Keratinocyte (primary cell): Measurements from ENCODE around the gene TBC1D19.

Experiments
- EZH2 ChIP-seq: IDR thresholded peaks from one replicate; pipeline ENCODE4 v1.6.1; 2012; ENCODE audit warnings: inconsistent platforms, mild to moderate bottlenecking, low read length, moderate library complexity
- TF ChIP-seq, protein P1 (sequence below), 3 experiments: IDR thresholded peaks in 1 of 3; conservative IDR thresholded peaks in 1 of 3; optimal IDR thresholded peaks in 1 of 3; 2 replicates in 2 of 3; 3 replicates in 1 of 3; pipeline versions ENCODE3 to v1.5.1; 2011; ENCODE audit warnings: low read length in 3 of 3, mild to moderate bottlenecking in 3 of 3, moderate library complexity in 2 of 3, control low read depth in 1 of 3, inconsistent platforms in 1 of 3; ENCODE audit not compliant: insufficient read depth in 2 of 3; ENCODE audit errors: extremely low read depth in 1 of 3

DNA sequence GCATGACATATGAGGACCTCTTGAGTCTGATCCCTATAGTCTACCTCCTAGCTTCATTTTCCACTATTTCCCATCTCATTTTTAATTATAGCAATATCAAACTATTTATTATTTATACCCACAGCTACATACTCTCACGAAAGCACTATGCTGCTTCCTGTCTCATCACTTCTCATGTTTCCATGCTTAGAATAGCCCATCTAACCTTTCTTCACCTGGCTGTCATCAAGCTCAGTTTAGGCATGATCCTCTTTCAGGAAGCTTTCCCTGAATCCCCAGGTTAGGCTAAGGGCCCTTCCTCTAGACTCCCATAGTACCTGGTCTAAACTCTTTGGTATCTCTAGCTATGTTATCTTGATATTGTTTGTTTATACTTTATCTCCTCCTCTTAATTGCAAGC lies 137.8 kb downstream of the TBC1D19 start:
- TF ChIP-seq, protein P1, sequence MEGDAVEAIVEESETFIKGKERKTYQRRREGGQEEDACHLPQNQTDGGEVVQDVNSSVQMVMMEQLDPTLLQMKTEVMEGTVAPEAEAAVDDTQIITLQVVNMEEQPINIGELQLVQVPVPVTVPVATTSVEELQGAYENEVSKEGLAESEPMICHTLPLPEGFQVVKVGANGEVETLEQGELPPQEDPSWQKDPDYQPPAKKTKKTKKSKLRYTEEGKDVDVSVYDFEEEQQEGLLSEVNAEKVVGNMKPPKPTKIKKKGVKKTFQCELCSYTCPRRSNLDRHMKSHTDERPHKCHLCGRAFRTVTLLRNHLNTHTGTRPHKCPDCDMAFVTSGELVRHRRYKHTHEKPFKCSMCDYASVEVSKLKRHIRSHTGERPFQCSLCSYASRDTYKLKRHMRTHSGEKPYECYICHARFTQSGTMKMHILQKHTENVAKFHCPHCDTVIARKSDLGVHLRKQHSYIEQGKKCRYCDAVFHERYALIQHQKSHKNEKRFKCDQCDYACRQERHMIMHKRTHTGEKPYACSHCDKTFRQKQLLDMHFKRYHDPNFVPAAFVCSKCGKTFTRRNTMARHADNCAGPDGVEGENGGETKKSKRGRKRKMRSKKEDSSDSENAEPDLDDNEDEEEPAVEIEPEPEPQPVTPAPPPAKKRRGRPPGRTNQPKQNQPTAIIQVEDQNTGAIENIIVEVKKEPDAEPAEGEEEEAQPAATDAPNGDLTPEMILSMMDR (optimal IDR thresholded peaks at IDR 0.05 in 1 of 3, IDR thresholded peaks at IDR 0.05 in 1 of 3, conservative IDR thresholded peaks at IDR 0.05 in 1 of 3; ENCODE audit: extremely low read depth in 1 of 3, insufficient read depth in 2 of 3, low read length in 3 of 3): no peak
- no peak for TF ChIP-seq EZH2
